Skeletal muscle satellite cell (primary cell): ENCODE data around the gene CKS2.

Experiments
- H3K27me3 ChIP-seq: 2 replicates; pipeline ENCODE4 v1.7.0; 2013; ENCODE audit warnings: low read length; ENCODE audit not compliant: control insufficient read depth, insufficient read depth
- H3K36me3 ChIP-seq: 2 replicates; pipeline ENCODE4 v1.7.0; 2013; ENCODE audit warnings: mild to moderate bottlenecking, control low read depth, low read length; ENCODE audit not compliant: insufficient read depth
- H3K4me1 ChIP-seq: 2 replicates; pipeline ENCODE4 v1.7.0; 2013; ENCODE audit warnings: low read length; ENCODE audit not compliant: control insufficient read depth, insufficient read depth
- H3K4me2 ChIP-seq: 2 replicates; pipeline ENCODE4 v1.7.0; 2013; ENCODE audit warnings: mild to moderate bottlenecking, low read length
- H3K4me3 ChIP-seq: 2 replicates; pipeline ENCODE4 v1.7.0; 2013; ENCODE audit warnings: low read length
- H3K9ac ChIP-seq: 2 replicates; pipeline ENCODE4 v1.7.0; 2013; ENCODE audit warnings: mild to moderate bottlenecking, low read depth, low read length, moderate library complexity
- H3K9me3 ChIP-seq: replicated peaks from 2 replicates; pipeline ENCODE4 v1.7.0; 2013; ENCODE audit warnings: mild to moderate bottlenecking, control low read depth, low read length

CKS2 gene

DNA sequence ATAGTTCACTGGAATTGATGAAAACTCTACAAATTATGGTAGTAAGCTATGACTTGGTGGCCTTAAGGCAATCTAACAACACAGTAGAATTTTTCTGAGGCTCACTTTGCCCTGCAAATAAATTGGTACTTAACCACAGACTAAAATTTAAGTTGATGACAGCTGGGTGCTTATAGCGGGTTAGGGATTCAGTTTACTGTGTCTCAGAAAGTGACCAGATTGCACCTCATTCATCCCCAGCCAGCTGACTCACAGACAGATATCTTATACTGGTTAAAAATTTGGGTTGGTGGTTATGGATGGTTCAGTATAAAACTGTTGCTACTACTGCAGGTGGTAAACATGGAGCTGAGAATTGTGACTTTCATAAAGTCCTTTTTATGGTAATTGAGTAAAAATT lies 2.8 kb downstream of the CKS2 start:
- peak overlapping the region; percentile 90 for H3K9ac ChIP-seq
- H3K4me1 ChIP-seq, result peaks cover 39% of the 10 kb centered on the region

DNA sequence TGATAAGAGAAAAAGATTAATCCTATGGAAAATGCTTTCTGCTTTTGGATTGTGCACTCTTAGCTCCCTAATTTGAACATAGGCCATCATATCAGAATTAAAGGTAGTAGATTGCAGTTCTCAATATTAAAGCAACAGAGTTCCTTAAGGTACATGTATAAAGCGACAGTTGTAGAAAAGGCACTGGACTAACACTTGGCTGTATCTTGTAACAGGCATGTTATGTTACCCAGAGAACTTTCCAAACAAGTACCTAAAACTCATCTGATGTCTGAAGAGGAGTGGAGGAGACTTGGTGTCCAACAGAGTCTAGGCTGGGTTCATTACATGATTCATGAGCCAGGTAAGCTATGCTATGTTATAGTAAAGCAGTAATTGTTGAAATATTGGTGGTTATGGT lies 4.0 kb downstream of the CKS2 start:
- Histone ChIP-seq H3K27me3 (no peaks in the 10 kb centered on the region), H3K9me3 (no peaks in the 10 kb centered on the region), H3K4me1 (peaks cover 39% of the 10 kb centered on the region), H3K9ac (peak overlapping the region; percentile 41), H3K4me2 (peak overlapping the region; percentile 88), H3K36me3 (peaks cover 18% of the 10 kb centered on the region), H3K4me3 (peak overlapping the region; percentile 89)

More for the DNA sequence above, 2.8 kb downstream of the CKS2 start:
- H3K27me3 ChIP-seq, result no peaks in the 10 kb centered on the region
- peaks cover 18% of the 10 kb centered on the region for H3K36me3 ChIP-seq
- H3K4me2 ChIP-seq, result peak overlapping the region; percentile 88
- peak overlapping the region; percentile 89 for H3K4me3 ChIP-seq
- no peaks in the 10 kb centered on the region for H3K9me3 ChIP-seq

DNA sequence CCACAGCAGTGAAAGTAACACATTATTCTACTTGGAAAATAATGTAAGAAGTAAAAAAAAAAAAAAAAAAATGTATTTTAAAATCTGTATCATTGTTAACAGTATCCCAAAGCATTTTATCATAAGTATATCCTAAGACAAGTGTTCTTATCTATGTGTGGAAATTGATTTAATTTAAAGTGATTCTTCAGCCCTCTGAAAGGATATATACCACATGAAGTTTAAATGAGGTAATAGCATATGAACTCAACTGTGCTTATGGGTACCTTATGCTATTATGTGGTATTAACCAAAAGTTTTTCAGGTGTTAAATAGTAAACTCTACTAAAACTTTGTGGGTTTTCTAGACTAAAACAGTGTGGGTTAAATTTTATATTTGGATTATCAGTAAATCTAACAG lies 4.5 kb downstream of the CKS2 start:
- H3K9ac ChIP-seq, result no peak overlapping the region
- no peak overlapping the region for H3K4me3 ChIP-seq
- peaks cover 18% of the 10 kb centered on the region for H3K36me3 ChIP-seq
- H3K4me1 ChIP-seq, result peaks cover 39% of the 10 kb centered on the region
- H3K9me3 ChIP-seq, result no peaks in the 10 kb centered on the region
- no peaks in the 10 kb centered on the region for H3K27me3 ChIP-seq
- H3K4me2 ChIP-seq, result peak overlapping the region; percentile 88

- H3K4me2 ChIP-seq, result peak overlapping the region; percentile 81
- H3K36me3 ChIP-seq, result peaks cover 21% of the 10 kb centered on the region
- no peaks in the 10 kb centered on the region for H3K9me3 ChIP-seq
- peak overlapping the region; percentile 98 for H3K9ac ChIP-seq
- peak overlapping the region; percentile 83 for H3K4me3 ChIP-seq
- H3K27me3 ChIP-seq, result no peaks in the 10 kb centered on the region
- H3K4me1 ChIP-seq, result peaks cover 39% of the 10 kb centered on the region
Observed at GRCh38 chr9:89317282-89317681, 6.3 kb downstream of the CKS2 start.

DNA sequence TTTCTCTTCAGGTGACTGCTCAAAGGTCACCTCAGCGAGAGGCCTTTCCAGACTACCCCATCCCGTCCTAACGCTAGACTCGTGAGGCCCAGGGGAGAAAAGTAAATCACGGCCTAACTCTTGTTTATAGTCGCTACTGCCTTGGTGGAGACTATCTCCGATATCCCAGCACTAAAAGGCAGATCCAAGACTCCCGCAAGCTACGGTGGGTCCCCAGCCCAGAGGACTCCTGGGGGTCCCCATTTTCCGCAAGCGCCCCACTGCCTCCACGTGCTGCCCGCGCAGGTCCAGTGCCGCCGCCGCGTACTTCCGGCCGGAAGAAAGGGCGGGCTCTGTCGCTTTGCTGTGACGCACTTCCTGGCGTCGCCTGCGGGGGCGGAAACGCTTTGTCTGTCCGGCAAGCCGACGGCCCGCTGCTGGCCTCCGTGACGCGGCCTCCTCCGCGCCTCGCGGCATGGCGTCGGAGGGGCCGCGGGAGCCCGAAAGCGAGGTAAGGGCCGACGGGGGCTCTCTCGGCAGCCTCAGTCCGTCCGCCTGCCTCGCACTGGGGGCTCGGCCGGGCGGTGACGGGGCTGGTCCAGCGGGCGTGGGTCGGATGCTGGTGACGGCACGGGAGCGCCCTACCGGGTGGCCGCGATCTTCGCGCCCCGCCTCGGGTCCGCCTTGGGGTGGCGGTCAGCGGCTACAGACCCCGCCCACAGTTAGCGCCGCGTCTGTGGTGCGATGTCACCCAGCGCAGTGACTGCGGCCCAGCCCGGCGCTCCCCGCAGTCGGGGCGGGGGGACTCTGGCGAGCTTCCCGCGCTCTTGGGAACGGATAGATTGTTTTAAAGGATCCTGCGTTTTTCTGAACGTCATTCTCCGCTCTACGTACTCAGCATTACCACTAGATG lies 7.4 kb downstream of the CKS2 start, which contains the start of gene SECISBP2:
Gene SECISBP2 (plus strand): TSS at position 378 of the 892 bp plus-strand sequence. CDS start 77 bp downstream, at position 455.
- Histone ChIP-seq H3K9me3 (no peaks in the 10 kb centered on the region), H3K4me1 (peaks cover 38% of the 10 kb centered on the region), H3K4me2 (peak within 1 kb of the TSS; percentile 81)

DNA sequence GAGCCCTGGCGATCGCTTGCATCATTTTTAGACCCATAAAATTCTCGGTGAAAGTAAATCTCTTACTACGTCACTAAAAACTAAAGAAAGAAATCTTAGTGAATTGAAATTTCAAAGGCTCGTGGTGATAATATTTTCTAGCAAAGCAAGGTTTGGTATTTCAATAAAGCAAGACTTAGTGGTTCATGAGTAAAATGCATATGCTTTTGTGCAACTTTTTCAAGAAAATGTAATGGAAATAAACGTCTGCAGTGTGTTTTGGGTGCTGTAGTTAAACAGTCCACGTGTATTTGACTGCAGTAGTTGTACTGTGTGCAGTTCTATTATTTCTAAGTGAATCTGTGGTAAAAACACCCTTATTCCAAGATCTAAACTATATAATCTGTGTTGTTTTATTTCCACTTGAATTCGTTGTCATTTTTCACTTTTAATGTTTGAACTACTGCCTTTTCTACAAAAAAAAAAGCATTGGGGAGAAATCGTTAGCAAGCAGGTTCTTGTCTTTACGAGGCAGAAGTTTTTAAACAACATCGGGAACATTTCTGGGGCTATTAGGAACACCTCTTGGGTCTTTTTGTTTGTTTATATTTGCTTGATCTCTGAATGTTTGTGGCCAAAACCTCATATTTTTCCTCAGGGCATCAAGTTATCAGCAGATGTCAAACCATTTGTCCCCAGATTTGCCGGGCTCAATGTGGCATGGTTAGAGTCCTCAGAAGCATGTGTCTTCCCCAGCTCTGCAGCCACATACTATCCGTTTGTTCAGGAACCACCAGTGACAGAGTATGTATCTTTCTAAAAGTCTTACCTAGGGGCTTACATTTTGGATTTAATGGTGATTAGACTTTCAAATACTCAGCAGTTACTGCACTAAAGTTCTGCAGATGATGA lies 8.3 kb downstream of the CKS2 start:
- H3K9ac ChIP-seq, result peak overlapping the region; percentile 98
- H3K36me3 ChIP-seq, result peaks cover 28% of the 10 kb centered on the region
- peaks cover 30% of the 10 kb centered on the region for H3K4me1 ChIP-seq
- H3K27me3 ChIP-seq, result no peaks in the 10 kb centered on the region
- H3K4me3 ChIP-seq, result peak overlapping the region; percentile 83
- H3K4me2 ChIP-seq, result peak overlapping the region; percentile 81
- H3K9me3 ChIP-seq, result no peaks in the 10 kb centered on the region

More for the DNA sequence above, 7.4 kb downstream of the CKS2 start, which contains the start of gene SECISBP2:
- Histone ChIP-seq H3K9ac (peak within 1 kb of the TSS; percentile 98), H3K27me3 (no peaks in the 10 kb centered on the region), H3K36me3 (peaks cover 23% of the 10 kb centered on the region), H3K4me3 (peak within 1 kb of the TSS; percentile 83)

DNA sequence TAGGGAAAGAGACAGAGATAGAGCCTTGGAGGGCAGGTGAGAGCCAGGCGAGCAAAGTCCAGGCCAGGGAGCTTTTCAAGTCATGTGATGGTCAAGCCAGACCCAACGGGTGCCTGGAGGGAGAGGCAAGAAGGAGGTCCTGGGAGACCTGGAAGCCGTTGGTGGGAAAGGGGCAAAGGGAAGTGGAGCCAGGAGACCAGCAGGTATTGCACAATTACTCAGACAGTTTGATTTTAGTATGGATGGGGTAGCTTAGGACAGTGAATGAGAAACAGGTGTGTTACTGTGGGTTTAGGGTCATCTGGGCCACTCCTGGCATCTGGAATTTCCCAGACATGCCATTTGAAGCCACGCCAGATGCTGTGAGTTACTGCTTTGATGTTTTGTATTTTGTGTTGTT lies 12.4 kb downstream of the CKS2 start:
- H3K9ac ChIP-seq, result no peak overlapping the region
- H3K4me3 ChIP-seq, result no peak overlapping the region
- H3K27me3 ChIP-seq, result no peaks in the 10 kb centered on the region
- H3K36me3 ChIP-seq, result peaks cover 25% of the 10 kb centered on the region
- H3K4me1 ChIP-seq, result peaks cover 8% of the 10 kb centered on the region
- no peak overlapping the region for H3K4me2 ChIP-seq
- H3K9me3 ChIP-seq, result no peaks in the 10 kb centered on the region

- H3K4me2 ChIP-seq, result no peak overlapping the region
- H3K4me3 ChIP-seq, result no peak overlapping the region
- H3K9me3 ChIP-seq, result no peaks in the 10 kb centered on the region
- peaks cover 47% of the 10 kb centered on the region for H3K36me3 ChIP-seq
- no peaks in the 10 kb centered on the region for H3K4me1 ChIP-seq
- H3K27me3 ChIP-seq, result no peaks in the 10 kb centered on the region
- no peak overlapping the region for H3K9ac ChIP-seq
Observed at GRCh38 chr9:89325733-89326132, 14.7 kb downstream of the CKS2 start.

DNA sequence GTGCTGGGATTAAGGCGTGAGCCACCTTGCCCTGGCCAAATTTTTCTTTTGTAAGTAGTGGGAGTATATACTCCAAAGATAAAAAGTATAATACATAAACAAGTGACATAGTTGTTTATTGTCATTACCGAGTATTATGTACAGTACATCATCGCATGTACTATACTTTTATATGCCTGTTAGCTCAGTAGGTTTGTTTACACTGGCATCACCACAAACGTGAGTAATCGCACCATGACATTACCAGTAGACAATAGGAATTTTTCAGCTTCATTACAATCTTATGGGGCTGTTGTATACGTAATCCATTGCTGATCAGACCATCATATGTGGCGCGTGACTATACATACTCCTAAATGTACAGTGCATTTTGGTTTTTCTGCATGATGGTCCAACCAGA lies 17.1 kb downstream of the CKS2 start:
- Histone ChIP-seq H3K9ac (no peak overlapping the region), H3K4me3 (no peak overlapping the region), H3K36me3 (peaks cover 55% of the 10 kb centered on the region), H3K4me2 (no peak overlapping the region), H3K9me3 (no peaks in the 10 kb centered on the region), H3K27me3 (no peaks in the 10 kb centered on the region), H3K4me1 (no peaks in the 10 kb centered on the region)

DNA sequence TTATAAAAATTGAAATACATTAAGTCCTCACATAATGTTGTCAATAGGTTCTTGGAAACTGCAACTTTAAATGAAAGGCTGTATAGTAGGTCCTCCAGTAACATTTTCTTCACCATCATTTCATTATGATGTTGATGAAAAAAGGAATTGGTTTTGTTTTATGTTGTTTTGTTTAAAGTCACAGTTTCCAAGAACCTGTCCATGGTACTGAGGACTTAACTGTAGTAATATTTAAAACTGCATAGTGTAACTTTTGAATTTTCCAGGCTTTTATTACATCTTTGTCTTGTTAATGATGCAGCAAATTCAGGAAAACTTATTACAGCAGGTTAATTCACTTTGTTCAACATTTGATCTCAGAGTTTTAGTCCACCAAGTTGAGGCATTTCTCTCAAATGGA lies 18.9 kb downstream of the CKS2 start:
- Histone ChIP-seq H3K36me3 (peaks cover 64% of the 10 kb centered on the region), H3K4me3 (no peak overlapping the region), H3K9ac (no peak overlapping the region), H3K9me3 (no peaks in the 10 kb centered on the region), H3K27me3 (no peaks in the 10 kb centered on the region), H3K4me1 (no peaks in the 10 kb centered on the region), H3K4me2 (no peak overlapping the region)

- Histone ChIP-seq H3K4me2 (no peak overlapping the region), H3K4me1 (no peaks in the 10 kb centered on the region), H3K4me3 (no peak overlapping the region), H3K9ac (no peak overlapping the region), H3K36me3 (peaks cover 62% of the 10 kb centered on the region), H3K27me3 (no peaks in the 10 kb centered on the region), H3K9me3 (no peaks in the 10 kb centered on the region)
Observed at GRCh38 chr9:89330513-89330912, 19.5 kb downstream of the CKS2 start.
